Muscle of back (tissue), 11 donors: ENCODE results near the gene NSUN6. TPM values are rescaled to one million over a fixed set of nuclear protein-coding genes. Genes with fewer than 3 reads are reported as not detected.
A peak's percentile ranks its signal among the peaks of the same experiment; 100 is the strongest.

ENCODE experiments used
- DNase-seq, 3 donors: peaks; one replicate each; pipeline versions ENCODE4 v3.0.0 to v3.0.0-alpha.2; 2013
- polyA plus RNA-seq, 10 donors: library from polyadenylated mRNA; unstranded; fragments of 120-200 nt; gene quantifications; one replicate each; pipeline ENCODE4 v1.2.1, GENCODE V29; 2013; ENCODE audit not compliant: insufficient read length in 10 of 10

NSUN6 gene
- polyA plus RNA-seq, 10 donors: 8.4 to 24.0 (median 11.7) TPM

GRCh38 chr10:18501629-18502028, 149.8 kb downstream of the NSUN6 start:
- no peak for DNase-seq

- DNase-seq: peak in 1 of 3 donors; percentile 13
Measured at GRCh38 chr10:18501198-18501597, 150.2 kb downstream of the NSUN6 start.

- DNase-seq: no peak
Measured at GRCh38 chr10:18500576-18500975, 150.8 kb downstream of the NSUN6 start.

GRCh38 chr10:18498998-18499397, 152.4 kb downstream of the NSUN6 start:
- DNase-seq: no peak

- DNase-seq: no peak
Measured at GRCh38 chr10:18497806-18498369, 153.5 kb downstream of the NSUN6 start.

Other genes with a start within 250 kb of the NSUN6 start
- 10 to 100 TPM; 19.3 to 29.7 (median 26.2) TPM for gene ARL5B, start 7.8 kb upstream of the NSUN6 start, polyA plus RNA-seq